HepG2 (cell line): ENCODE measurements around the gene PGPEP1. TPM values are rescaled to one million over a fixed set of nuclear protein-coding genes. Genes with fewer than 3 reads are reported as not detected.

Source experiments
- ELF3 ChIP-seq: IDR thresholded peaks from 2 replicates; pipeline ENCODE4 v1.6.1; 2016; ENCODE audit warnings: missing genetic modification reagents, missing compliant biosample characterization
- FUBP1 ChIP-seq: sonication (generic); formaldehyde crosslinking; IDR thresholded peaks from 2 replicates; pipeline ENCODE4 v1.5.1; 2020; ENCODE audit warnings: missing genetic modification reagents, mild to moderate bottlenecking, borderline replicate concordance
- HOXA7 ChIP-seq: sonication (generic); formaldehyde crosslinking; IDR thresholded peaks from 2 replicates; pipeline ENCODE4 v1.8.1; 2022; ENCODE audit warnings: mild to moderate bottlenecking, missing genetic modification reagents, moderate library complexity
- JDP2 ChIP-seq: sonication (generic); formaldehyde crosslinking; IDR thresholded peaks from 2 replicates; pipeline ENCODE4 v1.8.1; 2022; ENCODE audit warnings: missing genetic modification reagents, borderline replicate concordance
- NCOR1 ChIP-seq: fragments of 200-600 bp; sonication (generic); IDR thresholded peaks from 2 replicates; pipeline ENCODE4 v1.7.0; 2017; ENCODE audit warnings: antibody characterized with exemption, low read length, borderline replicate concordance
- PATZ1 ChIP-seq: sonication (generic); formaldehyde crosslinking; IDR thresholded peaks from 2 replicates; pipeline ENCODE4 v1.4.0; 2020; ENCODE audit warnings: missing genetic modification reagents
- PBX2 ChIP-seq: IDR thresholded peaks from 2 replicates; pipeline ENCODE4 v1.6.1; 2016; ENCODE audit warnings: control low read depth
- SIX1 ChIP-seq: sonication (generic); formaldehyde crosslinking; IDR thresholded peaks from 2 replicates; pipeline ENCODE4 v1.4.0; 2020; ENCODE audit warnings: missing genetic modification reagents, borderline replicate concordance
- SNAPC2 ChIP-seq: sonication (generic); formaldehyde crosslinking; IDR thresholded peaks from 2 replicates; pipeline ENCODE4 v1.8.1; 2022; ENCODE audit warnings: mild to moderate bottlenecking, missing genetic modification reagents
- SYNCRIP ChIP-seq: fragments of 200-400 bp; formaldehyde crosslinking; IDR thresholded peaks from 2 replicates; pipeline ENCODE4 v1.6.1; 2018; ENCODE audit warnings: mild to moderate bottlenecking, low read depth, low read length; ENCODE audit not compliant: insufficient read depth
- ZBTB43 ChIP-seq: sonication (generic); formaldehyde crosslinking; conservative IDR thresholded peaks from 2 replicates; pipeline ENCODE4 v1.4.0; 2020; ENCODE audit warnings: missing genetic modification reagents
- ZNF577 ChIP-seq: sonication (generic); formaldehyde crosslinking; IDR thresholded peaks from 2 replicates; pipeline ENCODE4 v1.4.0; 2020; ENCODE audit warnings: mild to moderate bottlenecking, low read depth, missing genetic modification reagents, borderline replicate concordance
- ZNF713 ChIP-seq: sonication (generic); formaldehyde crosslinking; IDR thresholded peaks from 2 replicates; pipeline ENCODE4 v1.4.0; 2020; ENCODE audit warnings: mild to moderate bottlenecking, missing genetic modification reagents
- ZSCAN22 ChIP-seq: sonication (generic); formaldehyde crosslinking; IDR thresholded peaks from 2 replicates; pipeline ENCODE4 v1.4.0; 2020; ENCODE audit warnings: mild to moderate bottlenecking, missing genetic modification reagents
- polyA plus RNA-seq, 8 experiments: library from polyadenylated mRNA; depleted of rRNA in 3 of 8; stranded (reverse) in 7 of 8; unstranded in 1 of 8; fragments of >200 nt; fragmentation: Illumina TruSeq in 4 of 8; extraction: Trizol in 4 of 8; gene quantifications; 2 replicates each; pipeline versions ENCODE4 v1.2.1 to v1.2.3, GENCODE V29; 2011 to 2016; ENCODE audit warnings: low read depth in 4 of 8, missing spikeins in 1 of 8, mixed read lengths in 1 of 8; ENCODE audit not compliant: insufficient read depth in 1 of 8
- total RNA-seq, 5 experiments: library from RNA; depleted of rRNA; stranded (reverse); fragments of >200 nt; fragmentation: Illumina TruSeq; extraction: Trizol; gene quantifications; 2 replicates each; pipeline ENCODE4 v1.2.3, GENCODE V29; 2016; ENCODE audit warnings: low read depth in 1 of 5

Gene PGPEP1
- total and polyA plus RNA-seq, 2 of the 13 experiments (the other 11 are each of a cell fraction or from before 2014, with no cell fraction given) = 53.1 to 56.6 TPM

GRCh38 chr19:18373892-18374629, 33.7 kb downstream of the PGPEP1 start (continued):
- no peak; the same call in 1 of the 2 replicates for TF ChIP-seq NCOR1
- peak; percentile 95 for TF ChIP-seq PATZ1 (CRISPR knock-in tag)
- TF ChIP-seq HOXA7 (CRISPR knock-in tag) = no peak
- 0 out of 2 replicates have a peak, but pooled peaks have one; percentile 46 for TF ChIP-seq ZBTB43 (CRISPR knock-in tag)
- no peak for TF ChIP-seq ZSCAN22 (CRISPR knock-in tag)
- TF ChIP-seq SIX1 (CRISPR knock-in tag) = no peak
- no peak for TF ChIP-seq ZNF713
- TF ChIP-seq ELF3 (CRISPR knock-in tag) = peak; percentile 94
- TF ChIP-seq FUBP1 (CRISPR knock-in tag) = no peak
- no peak for TF ChIP-seq JDP2 (CRISPR knock-in tag)
- no peak for TF ChIP-seq PBX2 (CRISPR knock-in tag)
- no peak; the same call in 1 of the 2 replicates for TF ChIP-seq SNAPC2 (CRISPR knock-in tag)
- TF ChIP-seq ZNF577 (CRISPR knock-in tag) = no peak
- no peak for TF ChIP-seq SYNCRIP
